ENCODE data around the gene PPP1R9A. TPM values are rescaled to one million over a fixed set of nuclear protein-coding genes. Genes with fewer than 3 reads are reported as not detected.

PPP1R9A gene
- total RNA-seq: 10 to 100 TPM in 3 of 4 donors, 1 to 10 TPM in 1; 5.9 to 38.2 (median 13.7) TPM

DNA sequence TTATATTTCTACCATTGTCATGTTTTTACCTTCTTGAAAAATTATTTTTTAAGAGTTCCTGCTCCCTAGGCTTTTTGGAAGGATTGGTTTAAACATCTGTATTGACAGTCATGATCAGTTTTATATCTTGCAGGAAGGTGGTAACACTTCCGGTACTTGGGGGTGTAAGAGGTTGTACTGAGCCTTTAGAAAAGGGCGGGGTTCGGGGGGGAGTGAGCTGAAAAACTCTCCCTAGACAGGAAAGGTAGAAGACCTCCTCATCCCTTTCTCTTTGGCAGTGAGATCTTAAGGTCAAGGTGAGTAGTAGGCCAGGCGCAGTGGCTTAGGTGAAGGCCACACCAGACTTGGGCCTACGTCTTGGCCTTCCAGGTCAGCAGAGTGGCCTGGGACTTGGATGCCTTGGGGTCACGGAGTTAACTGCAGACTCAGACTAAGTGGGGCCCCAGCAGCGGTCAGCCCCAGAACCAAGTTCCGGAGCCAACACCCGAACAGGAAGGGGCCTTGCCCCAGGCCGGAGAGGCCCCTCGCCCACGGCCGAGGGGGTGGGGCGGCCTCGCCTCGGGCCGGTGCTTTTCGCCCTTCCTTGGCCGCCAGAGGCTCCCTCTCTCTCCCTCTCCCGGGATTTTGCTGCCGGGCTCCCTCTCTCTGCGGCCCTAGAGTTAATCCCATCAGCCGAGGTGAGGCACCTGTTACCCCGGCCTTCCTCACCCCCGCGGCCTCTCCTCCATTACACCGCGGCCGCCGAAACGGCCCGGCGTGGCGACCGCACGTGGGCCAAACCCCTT, at the start of gene PPP1R9A:
TSS of gene PPP1R9A (plus strand) at position 569 of the 785 bp plus-strand sequence. CDS start 2,520 bp downstream, outside the sequence.
- intact Hi-C loops (cut with DNase I; ENCODE audit: low total_unique reads) (loop anchor here (10.0 kb wide), 1 partner anchor 298 kb away; no protein-coding TSS in a partner anchor), in situ Hi-C loops (cut with MboI; ENCODE audit: low sequenced_read_pairs in 4 of 4) (no loop called here)
- Histone ChIP-seq H3K4me3 (peak within 1 kb of the TSS; percentile 61 to 74 (median 68)), H3K27me3 (no peaks in the 10 kb centered on the region), H3K9me3 (no peaks in the 10 kb centered on the region), H3K36me3 (no peaks in the 10 kb centered on the region), H3K4me1 (peaks cover 9 to 14% of the 10 kb centered on the region in 2 donors), H3K27ac (peak within 1 kb of the TSS; percentile 68 to 72 (median 71))
- DNase-seq (peak; percentile 35 to 64), ATAC-seq (peak; percentile 85 to 87)
- TF ChIP-seq CTCF (IDR thresholded peaks at IDR 0.05 in 4 of 5, conservative IDR thresholded peaks at IDR 0.05 in 1 of 5) (peak in 4 of 5 experiments; percentile 13 to 48 (median 30)), POLR2A (IDR thresholded peaks at IDR 0.05) (no peak)

- TF ChIP-seq POLR2A (IDR thresholded peaks at IDR 0.05): no peak
- no peak for TF ChIP-seq CTCF (IDR thresholded peaks at IDR 0.05 in 4 of 5, conservative IDR thresholded peaks at IDR 0.05 in 1 of 5)
- H3K4me1 ChIP-seq: no peaks in the 10 kb centered on the region
- intact Hi-C loops (cut with DNase I; ENCODE audit: low total_unique reads): no loop called here
- no peak for ATAC-seq
- no peak overlapping the region for H3K4me3 ChIP-seq
- no peaks in the 10 kb centered on the region for H3K36me3 ChIP-seq
- no peaks in the 10 kb centered on the region for H3K27me3 ChIP-seq
- in situ Hi-C loops (cut with MboI; ENCODE audit: low sequenced_read_pairs in 4 of 4): no loop called here
- no peaks in the 10 kb centered on the region for H3K9me3 ChIP-seq
- no peak overlapping the region for H3K27ac ChIP-seq
- DNase-seq: no peak
Measured at GRCh38 chr7:94871132-94871531, 36.3 kb upstream of the PPP1R9A start.

DNA sequence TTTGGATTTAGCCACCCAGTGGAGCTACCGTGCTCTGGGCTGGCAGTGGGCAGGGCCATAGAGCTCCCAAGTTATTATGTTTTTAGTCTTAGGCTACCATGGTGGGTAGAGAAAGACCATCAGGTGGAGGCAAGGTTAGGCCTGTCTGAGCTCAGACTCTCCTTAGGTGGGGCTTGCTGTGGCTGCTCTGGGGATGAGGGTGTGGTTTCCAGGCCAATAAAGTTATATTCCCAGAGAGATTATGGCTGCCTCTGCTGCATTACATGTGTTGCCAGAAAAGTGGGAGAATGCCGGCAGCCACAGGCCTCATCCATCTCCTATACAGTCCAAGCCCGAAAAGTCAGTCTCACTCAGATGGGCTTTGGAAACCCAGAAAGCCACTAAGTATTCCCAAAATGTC, 34.2 kb upstream of the PPP1R9A start:
- no peak for DNase-seq
- H3K4me3 ChIP-seq: no peak overlapping the region
- no peak for ATAC-seq
- no peaks in the 10 kb centered on the region for H3K4me1 ChIP-seq
- H3K27me3 ChIP-seq: no peaks in the 10 kb centered on the region
- in situ Hi-C loops (cut with MboI; ENCODE audit: low sequenced_read_pairs in 4 of 4): no loop called here
- H3K27ac ChIP-seq: no peak overlapping the region
- TF ChIP-seq POLR2A (IDR thresholded peaks at IDR 0.05): no peak
- no peak for TF ChIP-seq CTCF (IDR thresholded peaks at IDR 0.05 in 4 of 5, conservative IDR thresholded peaks at IDR 0.05 in 1 of 5)
- H3K36me3 ChIP-seq: no peaks in the 10 kb centered on the region
- intact Hi-C loops (cut with DNase I; ENCODE audit: low total_unique reads): no loop called here
- no peaks in the 10 kb centered on the region for H3K9me3 ChIP-seq

DNA sequence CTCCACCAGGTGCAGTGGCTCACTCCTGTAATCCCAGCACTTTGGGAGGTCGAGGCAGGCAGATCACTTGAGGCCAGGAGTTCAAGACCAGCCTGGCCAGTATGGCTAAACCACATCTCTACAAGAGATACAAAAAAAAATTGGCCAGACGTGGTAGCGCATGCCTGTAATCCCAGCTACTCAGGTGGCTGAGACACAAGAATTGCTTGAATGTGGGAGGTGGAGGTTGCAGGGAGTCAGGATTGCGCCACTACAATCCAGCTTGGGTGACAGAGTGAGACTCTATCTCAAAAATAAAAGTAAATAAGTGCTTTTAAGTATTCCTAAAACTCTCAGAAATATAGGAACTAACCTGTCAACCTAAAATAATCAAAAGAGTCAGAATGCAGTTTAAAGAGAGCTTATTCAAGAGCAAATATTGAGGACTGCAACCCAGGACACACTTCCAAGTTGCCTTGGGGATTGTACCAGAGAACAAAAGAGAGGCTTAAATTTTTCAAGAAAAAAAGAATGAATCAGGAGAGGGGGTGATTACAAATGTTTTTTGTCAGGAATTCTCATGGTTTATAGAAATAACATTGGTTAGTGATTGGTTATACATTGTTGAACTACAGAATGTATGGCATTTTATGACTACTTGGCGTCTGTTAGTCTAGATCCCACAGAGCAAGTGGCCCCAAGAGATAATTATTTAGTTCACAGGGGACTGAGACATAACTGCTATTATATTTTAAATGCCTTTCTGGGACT, 33.2 kb upstream of the PPP1R9A start:
- in situ Hi-C loops (cut with MboI; ENCODE audit: low sequenced_read_pairs in 4 of 4) (no loop called here), intact Hi-C loops (cut with DNase I; ENCODE audit: low total_unique reads) (no loop called here)
- ATAC-seq: no peak
- DNase-seq: no peak
- Histone ChIP-seq H3K9me3 (no peaks in the 10 kb centered on the region), H3K36me3 (no peaks in the 10 kb centered on the region), H3K27me3 (no peaks in the 10 kb centered on the region), H3K27ac (no peak overlapping the region), H3K4me3 (no peak overlapping the region), H3K4me1 (no peaks in the 10 kb centered on the region)
- TF ChIP-seq POLR2A (IDR thresholded peaks at IDR 0.05): no peak
- TF ChIP-seq CTCF (IDR thresholded peaks at IDR 0.05 in 4 of 5, conservative IDR thresholded peaks at IDR 0.05 in 1 of 5): no peak
